HG03097 (cell line): ENCODE results near the gene SPATA16.
"Not testable (repeated sequence)": the region's sequence is repeated elsewhere in the genome, so short reads cannot be mapped to it uniquely, and the experiment has no call there.

Experiments used
- ATAC-seq: cut with Tn5 transposase; IDR thresholded peaks from one replicate; pipeline ENCODE4 v1.9.1; 2021; ENCODE audit not compliant: unreplicated experiment, low FRiP score

SPATA16 gene

DNA sequence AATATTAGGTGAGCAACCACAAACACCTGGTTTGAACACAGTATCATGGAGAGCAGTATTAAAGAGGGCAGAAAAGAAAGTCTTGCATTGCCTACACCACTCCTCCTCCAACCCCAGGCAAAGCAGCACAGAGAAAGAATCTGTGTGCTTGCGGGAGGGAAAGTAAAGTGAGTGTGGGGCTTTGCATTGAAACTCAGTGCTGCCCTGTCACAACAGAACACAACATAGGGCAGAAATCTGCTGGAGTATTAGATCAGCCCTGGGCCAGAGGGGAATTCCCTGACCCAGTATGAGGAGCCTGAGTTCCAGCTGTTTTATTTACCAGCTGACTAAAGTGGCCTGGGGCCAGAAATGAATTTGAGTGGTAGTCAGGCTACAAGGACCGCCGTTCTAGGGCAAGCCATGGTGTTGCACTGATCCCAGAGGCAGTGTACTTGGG is 75.5 kb downstream of the SPATA16 start:
- ATAC-seq: no peak

DNA sequence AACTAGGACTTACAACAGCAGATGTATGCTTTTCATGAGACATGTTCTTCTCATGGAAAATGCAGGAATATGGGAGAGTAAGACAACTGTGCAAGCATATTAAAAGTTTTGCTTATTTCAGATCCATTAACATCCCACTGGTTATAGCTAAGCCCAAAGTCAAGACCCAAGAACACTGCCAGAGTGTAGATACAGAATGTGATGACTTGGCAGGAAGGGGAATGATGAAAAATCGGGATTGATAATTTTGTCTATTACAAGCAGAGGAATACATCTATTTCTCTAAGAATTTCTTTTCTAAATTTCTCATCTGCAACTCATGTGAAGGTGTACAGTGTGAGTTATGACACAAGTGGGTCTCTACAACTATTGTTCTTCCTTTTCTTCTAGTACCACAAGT is 76.4 kb downstream of the SPATA16 start:
- ATAC-seq: no peak

- ATAC-seq: no peak
Observed at GRCh38 chr3:173058229-173058628, 82.8 kb downstream of the SPATA16 start.

DNA sequence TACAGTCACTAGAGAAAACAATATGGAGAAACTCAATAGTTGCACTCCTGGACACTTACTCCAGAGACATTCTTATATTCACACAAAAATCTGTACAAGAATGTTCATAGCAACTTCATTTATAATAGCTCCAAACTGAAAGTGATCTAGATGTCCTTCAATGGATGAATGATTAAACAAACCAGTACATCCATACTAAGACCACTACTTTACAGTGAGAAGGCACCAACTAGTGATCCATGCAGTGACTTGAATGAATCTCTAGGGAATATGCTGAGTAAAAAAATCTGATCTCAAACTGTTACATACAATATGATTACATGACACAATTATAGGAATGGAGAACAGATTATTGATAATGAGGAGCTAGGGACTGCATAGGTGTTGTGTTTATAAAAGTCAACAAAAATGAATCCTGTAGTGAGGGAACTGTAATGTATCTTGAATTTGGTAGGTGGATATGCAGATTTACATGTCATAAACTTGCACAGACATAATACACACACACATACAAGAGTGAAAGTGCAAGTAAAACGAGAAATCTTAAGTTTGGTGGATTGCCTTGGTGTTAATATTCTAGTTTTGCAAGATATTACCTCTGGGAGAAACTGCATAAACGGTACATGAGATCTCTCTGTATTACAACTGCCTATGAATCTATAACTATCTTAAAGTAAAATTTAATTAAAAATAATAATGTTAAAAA is 85.7 kb downstream of the SPATA16 start:
- no peak for ATAC-seq

GRCh38 chr3:173049360-173049759 is 91.7 kb downstream of the SPATA16 start:
- ATAC-seq: no peak

- ATAC-seq: no peak
Observed at GRCh38 chr3:173045770-173046382, 95.2 kb downstream of the SPATA16 start.

DNA sequence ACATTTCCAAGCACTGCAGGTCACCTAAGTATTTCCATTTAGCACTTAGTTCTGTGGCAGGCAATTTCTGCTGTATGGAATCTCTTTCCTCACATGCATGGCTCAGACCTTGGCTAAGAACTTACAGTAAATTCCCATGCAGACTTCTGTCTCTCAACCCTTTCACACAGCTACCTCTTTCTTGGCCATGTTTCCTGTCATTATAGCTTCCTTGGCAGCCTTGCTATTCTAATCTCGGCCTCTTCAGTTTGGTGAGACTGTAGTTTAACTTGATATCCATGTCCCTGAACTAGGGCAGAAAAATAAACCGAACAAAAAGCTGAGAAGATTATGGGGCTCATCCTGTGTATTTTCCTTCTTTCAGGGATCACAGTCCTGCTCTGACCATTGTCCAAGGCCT is 96.0 kb downstream of the SPATA16 start:
- ATAC-seq: no peak

DNA sequence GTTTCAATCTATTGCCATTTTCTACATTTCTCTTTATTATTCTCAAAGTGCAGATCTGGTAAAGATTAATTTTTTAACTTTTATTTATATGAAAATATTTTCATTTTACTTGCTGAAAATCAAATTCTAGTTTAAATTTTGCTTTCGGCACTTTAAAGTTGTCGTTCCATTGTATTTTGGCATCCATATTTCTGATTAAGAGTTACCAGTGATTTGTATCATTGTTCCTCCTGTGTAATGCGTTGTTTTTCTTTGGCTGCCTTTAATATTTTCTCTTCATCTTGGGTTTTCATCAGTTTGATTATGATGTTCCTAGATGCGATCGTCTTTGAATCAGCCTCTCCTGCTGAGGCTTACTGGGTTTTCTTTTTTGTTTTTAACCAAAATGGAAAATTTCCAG is 97.3 kb downstream of the SPATA16 start:
- ATAC-seq: no peak

- no peak for ATAC-seq
Observed at GRCh38 chr3:173038484-173038871, 102.6 kb downstream of the SPATA16 start.

GRCh38 chr3:173037840-173038483 is 103.1 kb downstream of the SPATA16 start:
- ATAC-seq: no peak

DNA sequence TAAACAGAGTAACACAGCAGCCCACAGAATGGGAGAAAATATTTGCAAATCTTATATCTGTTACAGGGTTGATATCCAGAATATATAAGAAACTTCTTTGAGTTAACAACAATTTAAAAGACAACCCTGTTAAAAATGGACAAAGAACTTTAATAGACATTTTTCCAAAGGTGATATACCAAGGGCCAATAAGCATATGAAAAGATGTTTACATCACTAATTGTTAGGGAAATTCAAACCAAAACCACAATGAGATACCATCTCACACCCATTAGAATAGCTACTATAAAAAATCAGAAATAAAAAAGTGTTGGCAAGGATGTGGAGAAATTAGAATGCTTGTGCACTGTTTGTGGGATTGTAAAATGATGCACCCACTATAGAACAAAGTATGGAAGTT is 110.8 kb downstream of the SPATA16 start:
- no peak for ATAC-seq

DNA sequence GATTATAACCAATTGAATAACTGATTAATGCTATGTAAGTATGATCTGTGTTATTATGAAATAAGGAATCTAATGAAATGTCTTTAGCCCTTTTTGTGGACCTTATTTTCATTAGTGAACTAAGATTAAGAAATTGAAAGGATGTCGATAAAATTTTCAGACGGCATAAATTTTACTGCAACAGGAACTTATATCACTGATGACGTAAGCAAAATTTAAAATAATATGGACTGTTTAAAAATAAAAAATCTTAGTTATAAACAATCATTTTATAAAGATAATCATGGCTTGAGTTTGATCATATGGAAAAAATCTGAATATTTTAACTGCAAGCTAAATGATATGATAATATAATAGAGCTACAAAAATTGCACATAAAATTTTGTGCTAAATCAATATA is 112.7 kb downstream of the SPATA16 start:
- ATAC-seq: no peak

DNA sequence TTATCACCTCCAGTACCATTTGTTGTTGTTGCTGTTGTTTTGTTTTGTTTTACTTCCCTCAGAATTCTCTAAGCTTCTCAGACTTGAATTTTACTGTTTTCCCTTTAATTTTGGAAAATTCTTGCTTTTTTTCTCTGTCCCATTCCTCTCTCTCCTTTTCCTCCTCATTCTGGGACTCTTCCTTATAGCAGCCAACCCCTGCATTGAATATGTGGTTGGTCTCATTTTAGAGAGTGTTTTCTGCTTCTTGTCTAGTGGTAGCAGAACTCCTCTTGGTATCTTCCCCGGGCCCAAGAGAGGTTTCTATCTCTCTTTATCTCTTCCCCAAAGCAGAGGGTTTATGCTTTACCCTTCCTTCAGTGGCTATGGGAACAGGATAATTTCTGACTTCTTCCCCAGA is 113.6 kb downstream of the SPATA16 start:
- no peak for ATAC-seq

DNA sequence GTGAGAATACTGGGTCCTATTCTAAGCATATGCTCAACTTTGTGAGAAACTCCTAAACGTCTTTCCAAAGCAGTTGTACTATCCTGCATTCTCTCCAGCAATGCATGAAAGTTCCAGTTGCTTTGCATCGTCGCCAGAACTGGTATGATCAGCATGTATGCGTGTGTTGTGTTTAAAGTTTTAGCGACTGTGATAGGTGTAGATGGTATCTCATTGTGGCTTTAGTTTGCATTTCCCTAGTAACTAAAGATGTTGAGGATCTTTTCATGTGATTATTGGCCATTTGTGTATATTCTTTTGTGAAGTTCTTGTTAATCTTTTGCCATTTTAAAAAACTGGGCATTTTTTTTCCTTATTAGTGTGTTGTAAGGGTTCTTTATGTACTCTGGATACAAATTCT is 115.1 kb downstream of the SPATA16 start:
- ATAC-seq: no peak

- no peak for ATAC-seq
Observed at GRCh38 chr3:173021547-173022185, 119.4 kb downstream of the SPATA16 start.

- not testable (repeated sequence) for ATAC-seq
Observed at GRCh38 chr3:173020128-173020527, 120.9 kb downstream of the SPATA16 start.

DNA sequence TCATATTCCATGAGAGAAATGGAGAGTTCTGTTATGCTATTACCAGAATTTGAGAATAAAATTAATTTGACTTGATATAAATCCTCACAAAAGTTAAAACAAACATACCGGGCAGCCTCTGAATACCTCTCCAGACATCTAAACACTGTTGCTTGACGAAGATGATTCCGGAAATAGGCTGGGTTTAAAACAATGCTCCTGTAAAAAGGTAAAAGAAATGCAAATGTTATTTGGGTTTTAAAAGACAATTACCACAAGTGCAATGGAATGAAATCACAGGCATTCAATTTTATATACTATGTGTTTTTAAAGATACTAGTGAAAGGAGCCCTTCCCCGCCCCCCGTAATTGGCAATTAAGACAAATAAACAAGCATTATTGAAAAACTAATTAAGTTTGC is 121.7 kb downstream of the SPATA16 start:
- ATAC-seq: no peak

- ATAC-seq: no peak
Observed at GRCh38 chr3:173018758-173019157, 122.3 kb downstream of the SPATA16 start.

DNA sequence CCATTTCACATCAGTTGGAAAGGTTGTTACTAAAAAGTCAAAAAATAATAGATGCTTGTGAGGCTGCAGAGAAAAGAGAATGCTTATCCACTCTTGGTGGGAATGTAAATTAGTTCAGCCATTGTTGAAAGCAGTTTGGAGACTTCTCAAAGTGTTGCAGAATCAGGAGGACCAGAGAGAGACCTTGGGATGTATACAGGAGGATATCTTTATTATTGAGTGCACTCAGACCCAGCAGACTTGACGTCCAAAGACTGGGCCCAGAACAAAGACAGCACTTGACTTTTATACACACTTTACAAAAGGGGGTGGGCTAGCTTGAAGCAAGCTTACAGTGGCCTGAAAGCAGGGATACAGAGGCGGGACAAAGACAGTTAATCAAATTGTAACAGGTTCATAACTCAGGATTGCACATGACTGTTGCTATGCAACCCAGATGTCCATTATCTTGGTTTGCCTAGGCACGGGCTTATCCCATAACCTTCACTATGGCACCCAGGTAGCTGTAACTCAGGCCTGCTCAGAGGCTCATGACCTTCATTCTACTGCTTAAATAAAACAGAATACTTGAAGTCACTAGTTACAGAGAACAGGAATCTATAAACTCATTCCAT is 127.7 kb downstream of the SPATA16 start:
- no peak for ATAC-seq

- ATAC-seq: no peak
Observed at GRCh38 chr3:173009410-173009809, 131.6 kb downstream of the SPATA16 start.

- ATAC-seq: no peak
Observed at GRCh38 chr3:173008978-173009377, 132.1 kb downstream of the SPATA16 start.
